ENCODE results near the gene RPS3A.

- TF ChIP-seq POLR2A (IDR thresholded peaks at IDR 0.05; ENCODE audit: low read length) (no peak), GATA1 (IDR thresholded peaks at IDR 0.05; ENCODE audit: low read depth, low read length) (no peak)
These were observed 6.2 kb upstream of the RPS3A start for GRCh38 chr4:151093203-151093602.

Data from erythroblast (primary cell).